Transverse colon (tissue), 4 donors: ENCODE data around the gene PSTPIP1.

Experiments used
- EP300 ChIP-seq: sonication (generic); formaldehyde crosslinking; IDR thresholded peaks from one replicate; pipeline ENCODE4 v1.6.1; 2017; ENCODE audit warnings: antibody characterized with exemption, low read depth
- POLR2A ChIP-seq: fragments of 450-650 bp; IDR thresholded peaks from one replicate; pipeline ENCODE4 v1.6.1; 2016; ENCODE audit warnings: antibody characterized with exemption, mild to moderate bottlenecking, moderate library complexity
- POLR2AphosphoS5 ChIP-seq, 3 donors: sonication (generic); formaldehyde crosslinking; IDR thresholded peaks; one replicate each; pipeline ENCODE4 v1.6.1; 2016; ENCODE audit warnings: antibody characterized with exemption in 3 of 3
- TF ChIP-seq, protein P1 (sequence below), 5 experiments: fragments of 200-600 bp in 3 of 5; fragments of 450-650 bp in 2 of 5; sonication (generic) in 3 of 5; IDR thresholded peaks; 1 replicate in 2 of 5; 2 replicates in 3 of 5; pipeline ENCODE4 v1.5.1; 2016 to 2017; ENCODE audit warnings: antibody characterized with exemption in 5 of 5, inconsistent platforms in 3 of 5, mild to moderate bottlenecking in 2 of 5, moderate library complexity in 1 of 5

DNA sequence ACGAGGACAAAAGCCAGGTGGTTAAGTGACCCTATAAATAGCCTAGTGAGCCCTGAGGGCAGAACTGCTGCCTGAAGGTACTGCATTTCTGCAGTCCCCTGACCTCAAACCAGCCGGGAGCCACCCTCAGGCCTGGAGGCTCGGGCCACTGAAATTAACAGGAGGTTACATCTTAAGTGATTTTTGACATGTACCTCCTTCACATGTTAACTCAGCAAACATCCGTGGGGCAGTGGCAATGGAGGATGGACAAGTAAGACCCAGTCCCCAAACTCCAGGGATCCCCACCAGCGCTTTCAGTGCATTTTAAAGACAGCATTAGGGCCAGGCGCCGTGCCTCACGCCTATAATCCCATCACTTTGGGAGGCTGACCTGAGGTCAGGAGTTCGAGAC is 26.2 kb downstream of the PSTPIP1 start:
- TF ChIP-seq, protein P1, sequence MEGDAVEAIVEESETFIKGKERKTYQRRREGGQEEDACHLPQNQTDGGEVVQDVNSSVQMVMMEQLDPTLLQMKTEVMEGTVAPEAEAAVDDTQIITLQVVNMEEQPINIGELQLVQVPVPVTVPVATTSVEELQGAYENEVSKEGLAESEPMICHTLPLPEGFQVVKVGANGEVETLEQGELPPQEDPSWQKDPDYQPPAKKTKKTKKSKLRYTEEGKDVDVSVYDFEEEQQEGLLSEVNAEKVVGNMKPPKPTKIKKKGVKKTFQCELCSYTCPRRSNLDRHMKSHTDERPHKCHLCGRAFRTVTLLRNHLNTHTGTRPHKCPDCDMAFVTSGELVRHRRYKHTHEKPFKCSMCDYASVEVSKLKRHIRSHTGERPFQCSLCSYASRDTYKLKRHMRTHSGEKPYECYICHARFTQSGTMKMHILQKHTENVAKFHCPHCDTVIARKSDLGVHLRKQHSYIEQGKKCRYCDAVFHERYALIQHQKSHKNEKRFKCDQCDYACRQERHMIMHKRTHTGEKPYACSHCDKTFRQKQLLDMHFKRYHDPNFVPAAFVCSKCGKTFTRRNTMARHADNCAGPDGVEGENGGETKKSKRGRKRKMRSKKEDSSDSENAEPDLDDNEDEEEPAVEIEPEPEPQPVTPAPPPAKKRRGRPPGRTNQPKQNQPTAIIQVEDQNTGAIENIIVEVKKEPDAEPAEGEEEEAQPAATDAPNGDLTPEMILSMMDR (IDR thresholded peaks at IDR 0.05) = no peak
- no peak for TF ChIP-seq EP300
- TF ChIP-seq POLR2A = no peak
- TF ChIP-seq POLR2AphosphoS5 (IDR thresholded peaks at IDR 0.05) = no peak
